ENCODE measurements around the gene TTC34. TPM values are rescaled to one million over a fixed set of nuclear protein-coding genes. Genes with fewer than 3 reads are reported as not detected.
A peak's percentile ranks its signal among the peaks of the same experiment; 100 is the strongest.
"Not testable (repeated sequence)": the region's sequence is repeated elsewhere in the genome, so short reads cannot be mapped to it uniquely, and the experiment has no call there.

The TTC34 gene
- total and polyA plus RNA-seq, 4 donors = 0.55 to 1.3 (median 0.95) TPM; not detected in 1

- Histone ChIP-seq H3K36me3 (ENCODE audit: control insufficient read depth in 1 of 2, insufficient read depth in 2 of 2, low read length in 1 of 2) (no peaks in the 10 kb centered on the region), H3K4me3 (ENCODE audit: low read length in 2 of 2) (no peak overlapping the region), H3K9me3 (ENCODE audit: control insufficient read depth, low read length) (peaks cover 4% of the 10 kb centered on the region), H3K27ac (ENCODE audit: low read depth in 1 of 2, low read length in 2 of 2) (no peak overlapping the region), H3K4me1 (ENCODE audit: control insufficient read depth in 1 of 2, insufficient read depth in 2 of 2, low read length in 2 of 2) (no peaks in the 10 kb centered on the region), H3K27me3 (ENCODE audit: control insufficient read depth in 1 of 2, insufficient read depth in 2 of 2, low read length in 1 of 2) (no peaks in the 10 kb centered on the region)
- WGBS, 2 donors = 3 to 6% methylated on average over 3 of the region's 3 CpGs
- intact Hi-C loops (cut with DNase I) = no loop called here
- ATAC-seq (ENCODE audit: low FRiP score) = no peak
- peak in 1 of 2 donors; percentile 54 for DNase-seq
Observed at GRCh38 chr1:2778220-2778592, 23.3 kb downstream of the TTC34 start.

DNA sequence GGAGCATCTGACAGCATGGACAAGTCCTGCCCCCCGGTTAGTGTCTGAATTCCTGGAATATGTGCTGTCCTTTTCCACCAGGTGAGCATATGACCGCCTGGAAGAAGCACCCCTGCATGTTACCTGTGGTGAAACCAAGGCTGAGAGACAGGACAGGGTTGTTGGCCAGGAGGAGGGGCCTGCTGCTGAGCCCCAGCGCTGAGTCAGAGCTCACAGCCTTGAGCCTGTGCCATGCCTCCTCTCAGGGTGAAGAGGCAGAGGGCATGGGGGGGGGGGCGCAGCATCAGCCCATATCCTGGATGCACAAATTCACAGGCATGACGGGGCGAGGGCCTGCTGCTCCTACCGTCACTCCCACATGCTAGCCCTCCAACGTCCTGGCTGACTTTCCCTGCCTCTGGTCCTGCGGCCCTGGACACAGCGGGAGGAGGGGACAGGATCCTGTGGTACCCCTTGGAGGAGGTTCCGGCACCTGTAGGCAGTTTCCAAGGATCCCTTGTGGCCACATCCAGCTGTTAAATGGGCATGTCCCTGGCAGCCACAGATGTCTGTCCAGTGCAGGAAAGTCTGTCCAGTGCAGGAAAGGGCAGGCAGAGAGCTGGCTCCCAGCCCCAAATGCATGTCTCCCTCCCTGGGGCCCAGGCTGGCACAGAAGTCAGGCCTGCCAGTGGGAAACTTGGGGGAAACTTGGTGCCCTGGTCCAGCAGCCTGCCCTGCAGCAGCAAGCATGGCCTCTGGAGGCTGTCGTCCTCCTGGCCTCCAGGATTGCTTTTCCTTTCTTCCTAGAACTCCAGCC is 23.9 kb downstream of the TTC34 start:
- intact Hi-C loops (cut with DNase I) = no loop called here
- peak in 1 of 2 donors; percentile 51 for DNase-seq

DNA sequence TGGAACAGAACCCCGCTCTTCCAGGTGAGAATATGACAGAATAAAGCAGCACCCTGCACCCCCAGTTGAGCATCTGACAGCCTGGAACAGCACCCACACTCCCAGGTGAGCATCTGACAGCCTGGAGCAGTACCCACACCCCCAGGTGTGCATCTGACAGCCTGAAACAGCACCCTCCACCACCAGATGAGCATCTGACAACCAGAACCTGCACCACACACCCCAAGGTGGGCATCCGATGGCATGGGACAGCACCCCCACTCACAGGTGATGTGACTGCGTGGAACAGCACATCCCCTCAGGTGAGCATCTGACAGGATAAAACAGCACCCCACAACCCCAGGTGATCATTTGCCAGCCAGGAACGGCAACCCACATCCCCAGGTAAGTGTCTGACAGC is 26.2 kb downstream of the TTC34 start:
- intact Hi-C loops (cut with DNase I); H3K9me3 ChIP-seq (ENCODE audit: control insufficient read depth, low read length); H3K4me1 ChIP-seq (ENCODE audit: control insufficient read depth in 1 of 2, insufficient read depth in 2 of 2, low read length in 2 of 2); H3K36me3 ChIP-seq (ENCODE audit: control insufficient read depth in 1 of 2, insufficient read depth in 2 of 2, low read length in 1 of 2); H3K27me3 ChIP-seq (ENCODE audit: control insufficient read depth in 1 of 2, insufficient read depth in 2 of 2, low read length in 1 of 2); H3K27ac ChIP-seq (ENCODE audit: low read depth in 1 of 2, low read length in 2 of 2); H3K4me3 ChIP-seq (ENCODE audit: low read length in 2 of 2); ATAC-seq (ENCODE audit: low FRiP score); DNase-seq: not testable (repeated sequence)
- WGBS, 2 donors = 78 to 80% methylated on average over 4 of the region's 4 CpGs

More for the DNA sequence above, 23.9 kb downstream of the TTC34 start:
- no peak overlapping the region for H3K4me3 ChIP-seq (ENCODE audit: low read length in 2 of 2)
- H3K36me3 ChIP-seq (ENCODE audit: control insufficient read depth in 1 of 2, insufficient read depth in 2 of 2, low read length in 1 of 2) = no peaks in the 10 kb centered on the region
- no peaks in the 10 kb centered on the region for H3K27me3 ChIP-seq (ENCODE audit: control insufficient read depth in 1 of 2, insufficient read depth in 2 of 2, low read length in 1 of 2)
- H3K27ac ChIP-seq (ENCODE audit: low read depth in 1 of 2, low read length in 2 of 2) = no peak overlapping the region
- peaks cover under 1% of the 10 kb centered on the region for H3K9me3 ChIP-seq (ENCODE audit: control insufficient read depth, low read length)
- no peaks in the 10 kb centered on the region for H3K4me1 ChIP-seq (ENCODE audit: control insufficient read depth in 1 of 2, insufficient read depth in 2 of 2, low read length in 2 of 2)
- WGBS, 2 donors = 35 to 37% methylated on average over 12 of the region's 12 CpGs
- ATAC-seq (ENCODE audit: low FRiP score) = no peak

DNA sequence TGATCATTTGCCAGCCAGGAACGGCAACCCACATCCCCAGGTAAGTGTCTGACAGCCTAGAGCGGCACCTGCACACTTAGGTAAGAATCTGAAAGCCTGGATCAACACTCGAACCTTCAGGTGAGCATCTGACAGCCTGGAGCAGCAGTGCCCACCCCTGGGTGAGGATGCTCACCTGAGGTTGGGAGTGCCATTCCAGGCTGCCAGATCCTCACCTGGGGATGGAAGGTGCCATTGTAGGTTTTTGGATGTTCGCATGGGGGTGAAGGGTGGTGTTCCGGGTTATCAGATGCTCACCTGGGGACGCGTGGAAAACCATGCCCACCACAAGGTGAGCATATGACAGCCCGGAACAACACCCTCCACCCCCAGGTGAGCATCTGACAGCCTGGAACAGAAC is 33.4 kb downstream of the TTC34 start:
- ATAC-seq (ENCODE audit: low FRiP score); H3K27me3 ChIP-seq (ENCODE audit: control insufficient read depth in 1 of 2, insufficient read depth in 2 of 2, low read length in 1 of 2); H3K36me3 ChIP-seq (ENCODE audit: control insufficient read depth in 1 of 2, insufficient read depth in 2 of 2, low read length in 1 of 2); DNase-seq; H3K4me1 ChIP-seq (ENCODE audit: control insufficient read depth in 1 of 2, insufficient read depth in 2 of 2, low read length in 2 of 2); intact Hi-C loops (cut with DNase I); H3K27ac ChIP-seq (ENCODE audit: low read depth in 1 of 2, low read length in 2 of 2); H3K9me3 ChIP-seq (ENCODE audit: control insufficient read depth, low read length); H3K4me3 ChIP-seq (ENCODE audit: low read length in 2 of 2): not testable (repeated sequence)
- 65 to 70% methylated on average over 8 of the region's 8 CpGs for WGBS, 2 donors

DNA sequence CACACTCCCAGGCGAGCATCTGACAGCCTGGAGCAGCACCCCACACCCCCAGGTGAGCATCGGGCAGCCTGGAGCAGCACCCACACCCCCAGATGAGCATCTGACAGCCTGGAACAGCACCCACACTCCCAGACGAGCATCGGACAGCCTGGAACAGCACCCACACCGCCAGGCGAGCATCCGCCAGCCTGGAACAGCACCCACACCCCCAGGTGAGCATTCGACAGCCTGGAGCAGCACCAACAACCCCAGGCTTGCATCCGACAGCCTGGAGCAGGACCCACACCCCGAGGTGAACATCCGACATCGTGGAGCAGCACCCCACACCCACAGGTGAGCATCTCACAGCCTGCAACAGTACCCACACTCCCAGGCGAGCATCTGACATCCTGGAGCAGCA is 42.1 kb downstream of the TTC34 start:
- DNase-seq = peak in 1 of 2 donors; percentile 74
- H3K9me3 ChIP-seq (ENCODE audit: control insufficient read depth, low read length); H3K4me3 ChIP-seq (ENCODE audit: low read length in 2 of 2); intact Hi-C loops (cut with DNase I); ATAC-seq (ENCODE audit: low FRiP score); H3K27me3 ChIP-seq (ENCODE audit: control insufficient read depth in 1 of 2, insufficient read depth in 2 of 2, low read length in 1 of 2); H3K27ac ChIP-seq (ENCODE audit: low read depth in 1 of 2, low read length in 2 of 2); H3K36me3 ChIP-seq (ENCODE audit: control insufficient read depth in 1 of 2, insufficient read depth in 2 of 2, low read length in 1 of 2); H3K4me1 ChIP-seq (ENCODE audit: control insufficient read depth in 1 of 2, insufficient read depth in 2 of 2, low read length in 2 of 2): not testable (repeated sequence)
- WGBS, 2 donors = 58 to 69% methylated on average over 8 to 9 of the region's 13 CpGs

DNA sequence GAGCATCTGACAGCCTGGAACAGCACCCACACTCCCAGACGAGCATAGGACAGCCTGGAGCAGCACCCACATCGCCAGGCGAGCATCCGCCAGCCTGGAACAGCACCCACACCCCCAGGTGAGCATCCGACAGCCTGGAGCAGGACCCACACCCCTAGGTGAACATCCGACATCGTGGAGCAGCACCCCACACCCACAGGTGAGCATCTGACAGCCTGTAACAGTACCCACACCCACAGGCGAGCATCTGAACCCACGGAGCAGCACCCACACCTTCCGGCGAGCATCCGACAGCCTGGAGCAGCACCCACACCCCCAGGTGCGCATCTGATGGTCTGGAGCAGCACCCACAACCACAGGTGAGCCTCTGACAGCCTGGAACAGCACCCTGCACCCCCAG is 44.0 kb downstream of the TTC34 start:
- intact Hi-C loops (cut with DNase I); H3K36me3 ChIP-seq (ENCODE audit: control insufficient read depth in 1 of 2, insufficient read depth in 2 of 2, low read length in 1 of 2); H3K4me1 ChIP-seq (ENCODE audit: control insufficient read depth in 1 of 2, insufficient read depth in 2 of 2, low read length in 2 of 2); H3K4me3 ChIP-seq (ENCODE audit: low read length in 2 of 2); DNase-seq; H3K27me3 ChIP-seq (ENCODE audit: control insufficient read depth in 1 of 2, insufficient read depth in 2 of 2, low read length in 1 of 2); H3K9me3 ChIP-seq (ENCODE audit: control insufficient read depth, low read length); H3K27ac ChIP-seq (ENCODE audit: low read depth in 1 of 2, low read length in 2 of 2); ATAC-seq (ENCODE audit: low FRiP score): not testable (repeated sequence)
- WGBS, 2 donors = 56 to 72% methylated on average over 6 to 7 of the region's 13 CpGs

- 50 to 53% methylated on average over 10 of the region's 14 CpGs for WGBS, 2 donors
Observed at GRCh38 chr1:2755426-2755825, 46.1 kb downstream of the TTC34 start.

GRCh38 chr1:2754597-2754996 is 46.9 kb downstream of the TTC34 start:
- WGBS, 2 donors = 31 to 33% methylated on average over 1 to 6 of the region's 10 CpGs
- H3K36me3 ChIP-seq (ENCODE audit: control insufficient read depth in 1 of 2, insufficient read depth in 2 of 2, low read length in 1 of 2); H3K9me3 ChIP-seq (ENCODE audit: control insufficient read depth, low read length); intact Hi-C loops (cut with DNase I); H3K27ac ChIP-seq (ENCODE audit: low read depth in 1 of 2, low read length in 2 of 2); H3K4me3 ChIP-seq (ENCODE audit: low read length in 2 of 2); H3K4me1 ChIP-seq (ENCODE audit: control insufficient read depth in 1 of 2, insufficient read depth in 2 of 2, low read length in 2 of 2); H3K27me3 ChIP-seq (ENCODE audit: control insufficient read depth in 1 of 2, insufficient read depth in 2 of 2, low read length in 1 of 2); ATAC-seq (ENCODE audit: low FRiP score); DNase-seq: not testable (repeated sequence)

More at GRCh38 chr1:2755426-2755825, 46.1 kb downstream of the TTC34 start:
- H3K4me1 ChIP-seq (ENCODE audit: control insufficient read depth in 1 of 2, insufficient read depth in 2 of 2, low read length in 2 of 2); H3K9me3 ChIP-seq (ENCODE audit: control insufficient read depth, low read length); H3K4me3 ChIP-seq (ENCODE audit: low read length in 2 of 2); DNase-seq; H3K27ac ChIP-seq (ENCODE audit: low read depth in 1 of 2, low read length in 2 of 2); H3K36me3 ChIP-seq (ENCODE audit: control insufficient read depth in 1 of 2, insufficient read depth in 2 of 2, low read length in 1 of 2); H3K27me3 ChIP-seq (ENCODE audit: control insufficient read depth in 1 of 2, insufficient read depth in 2 of 2, low read length in 1 of 2); intact Hi-C loops (cut with DNase I); ATAC-seq (ENCODE audit: low FRiP score): not testable (repeated sequence)

- H3K4me3 ChIP-seq (ENCODE audit: low read length in 2 of 2); H3K36me3 ChIP-seq (ENCODE audit: control insufficient read depth in 1 of 2, insufficient read depth in 2 of 2, low read length in 1 of 2); H3K27ac ChIP-seq (ENCODE audit: low read depth in 1 of 2, low read length in 2 of 2); H3K27me3 ChIP-seq (ENCODE audit: control insufficient read depth in 1 of 2, insufficient read depth in 2 of 2, low read length in 1 of 2); DNase-seq; H3K9me3 ChIP-seq (ENCODE audit: control insufficient read depth, low read length); intact Hi-C loops (cut with DNase I); ATAC-seq (ENCODE audit: low FRiP score); H3K4me1 ChIP-seq (ENCODE audit: control insufficient read depth in 1 of 2, insufficient read depth in 2 of 2, low read length in 2 of 2): not testable (repeated sequence)
- WGBS, 2 donors = 23 to 25% methylated on average over 8 of the region's 8 CpGs
Observed at GRCh38 chr1:2752503-2752902, 49.0 kb downstream of the TTC34 start.
